Trophoblast cell (in vitro differentiated cells and primary cell): ENCODE measurements around the gene CYTL1.
A peak's percentile ranks its signal among the peaks of the same experiment; 100 is the strongest.

Experiments used
- DNase-seq, 2 donors: peaks; one replicate each; pipeline ENCODE4 v3.0.0-alpha.2; 2016
- H2AFZ ChIP-seq: 2 replicates; pipeline ENCODE4 v1.6.1; 2013; ENCODE audit warnings: low read length, moderate library complexity, mild to moderate bottlenecking; ENCODE audit not compliant: insufficient read depth, poor library complexity
- H2AK5ac ChIP-seq: 2 replicates; pipeline ENCODE4 v1.6.1; 2013; ENCODE audit warnings: mild to moderate bottlenecking, low read length
- H2BK120ac ChIP-seq: 2 replicates; pipeline ENCODE4 v1.6.1; 2013; ENCODE audit warnings: low read length, mild to moderate bottlenecking, moderate library complexity; ENCODE audit not compliant: insufficient read depth, poor library complexity
- H2BK12ac ChIP-seq: 2 replicates; pipeline ENCODE4 v1.6.1; 2013; ENCODE audit warnings: mild to moderate bottlenecking, low read length, moderate library complexity
- H2BK5ac ChIP-seq: 2 replicates; pipeline ENCODE4 v1.6.1; 2013; ENCODE audit warnings: low read length, low read depth, moderate library complexity, mild to moderate bottlenecking; ENCODE audit not compliant: poor library complexity
- H3K14ac ChIP-seq: 2 replicates; pipeline ENCODE4 v1.6.1; 2013; ENCODE audit warnings: mild to moderate bottlenecking, low read length
- H3K18ac ChIP-seq: 2 replicates; pipeline ENCODE4 v1.6.1; 2013; ENCODE audit warnings: mild to moderate bottlenecking, low read length
- H3K23ac ChIP-seq: 2 replicates; pipeline ENCODE4 v1.6.1; 2013; ENCODE audit warnings: low read length
- H3K27ac ChIP-seq: 2 replicates; pipeline ENCODE4 v1.5.1; 2013; ENCODE audit warnings: low read depth, mild to moderate bottlenecking, inconsistent platforms, low read length, moderate library complexity
- H3K27me3 ChIP-seq: 2 replicates; pipeline ENCODE4 v1.6.1; 2013; ENCODE audit warnings: inconsistent platforms, mild to moderate bottlenecking, low read length, moderate library complexity; ENCODE audit not compliant: insufficient read depth
- H3K36me3 ChIP-seq, 2 experiments: 1 replicate in 1 of 2; 2 replicates in 1 of 2; pipeline ENCODE4 v1.6.1; 2013; ENCODE audit warnings: low read length in 2 of 2, mild to moderate bottlenecking in 2 of 2, moderate library complexity in 1 of 2; ENCODE audit not compliant: insufficient read depth in 2 of 2, control insufficient read depth in 1 of 2
- H3K4ac ChIP-seq: 2 replicates; pipeline ENCODE4 v1.6.1; 2013; ENCODE audit warnings: low read depth, mild to moderate bottlenecking, low read length, moderate library complexity
- H3K4me1 ChIP-seq, 2 experiments: 1 replicate in 1 of 2; 2 replicates in 1 of 2; pipeline ENCODE4 v1.6.1; 2013; ENCODE audit warnings: low read length in 2 of 2, mild to moderate bottlenecking in 2 of 2, moderate library complexity in 1 of 2; ENCODE audit not compliant: insufficient read depth in 2 of 2, control insufficient read depth in 1 of 2
- H3K4me2 ChIP-seq: 2 replicates; pipeline ENCODE4 v1.6.1; 2013; ENCODE audit warnings: inconsistent platforms, mild to moderate bottlenecking, low read length, moderate library complexity
- H3K4me3 ChIP-seq: 2 replicates; pipeline ENCODE4 v1.5.1; 2013; ENCODE audit warnings: mild to moderate bottlenecking, low read depth, low read length, inconsistent platforms
- H3K79me1 ChIP-seq: one replicate; pipeline ENCODE4 v1.6.1; 2013; ENCODE audit warnings: low read length
- H3K79me2 ChIP-seq: 2 replicates; pipeline ENCODE4 v1.6.1; 2013; ENCODE audit warnings: low read length, mild to moderate bottlenecking; ENCODE audit not compliant: control insufficient read depth, insufficient read depth, poor library complexity
- H3K9ac ChIP-seq: 2 replicates; pipeline ENCODE4 v1.6.1; 2013; ENCODE audit warnings: mild to moderate bottlenecking, low read length
- H3K9me3 ChIP-seq: 2 replicates; pipeline ENCODE4 v1.6.1; 2013; ENCODE audit warnings: low read depth, mild to moderate bottlenecking, control low read depth, inconsistent platforms, low read length; ENCODE audit not compliant: insufficient read depth
- H4K12ac ChIP-seq: 2 replicates; pipeline ENCODE4 v1.6.1; 2013; ENCODE audit warnings: low read depth, mild to moderate bottlenecking, low read length, moderate library complexity
- H4K8ac ChIP-seq: 2 replicates; pipeline ENCODE4 v1.6.1; 2013; ENCODE audit warnings: low read depth, mild to moderate bottlenecking, low read length, moderate library complexity
- H4K91ac ChIP-seq: one replicate; pipeline ENCODE4 v1.6.1; 2013; ENCODE audit warnings: low read depth, mild to moderate bottlenecking, low read length, moderate library complexity
- WGBS: extraction: QIAGEN DNeasy Blood & Tissue Kit; methylation state at CpG from one replicate; pipeline ENCODE4 v1.1.7; 2013; ENCODE audit warnings: missing lambda C conversion rate; ENCODE audit not compliant: insufficient read length, insufficient coverage; ENCODE audit errors: extremely low coverage; 5-methylcytosine and 5-hydroxymethylcytosine counted together

CYTL1 gene

GRCh38 chr4:4992833-4993232 is 26.4 kb downstream of the CYTL1 start:
- no CpG with 5 or more reads among the region's 5 CpGs for WGBS
- peaks cover 1% of the 10 kb centered on the region for H3K79me2 ChIP-seq
- no peak overlapping the region for H2BK5ac ChIP-seq
- no peak overlapping the region for H3K14ac ChIP-seq
- H3K36me3 ChIP-seq: no peaks in the 10 kb centered on the region
- no peak overlapping the region for H2AK5ac ChIP-seq
- no peak overlapping the region for H3K4me2 ChIP-seq
- H4K12ac ChIP-seq: no peak overlapping the region
- no peak overlapping the region for H4K91ac ChIP-seq
- peaks cover 6 to 8% of the 10 kb centered on the region in 2 experiments for H3K4me1 ChIP-seq
- H2BK120ac ChIP-seq: no peak overlapping the region
- no peak overlapping the region for H3K27ac ChIP-seq
- peaks cover 5% of the 10 kb centered on the region for H3K79me1 ChIP-seq
- H4K8ac ChIP-seq: no peak overlapping the region
- no peak overlapping the region for H3K9ac ChIP-seq
- no peaks in the 10 kb centered on the region for H3K27me3 ChIP-seq
- H3K4ac ChIP-seq: no peak overlapping the region
- peaks cover 7% of the 10 kb centered on the region for H3K9me3 ChIP-seq
- H2AFZ ChIP-seq: no peak overlapping the region
- H3K23ac ChIP-seq: no peak overlapping the region
- no peak for DNase-seq
- no peak overlapping the region for H2BK12ac ChIP-seq
- H3K18ac ChIP-seq: no peak overlapping the region
- H3K4me3 ChIP-seq: no peak overlapping the region

GRCh38 chr4:4991541-4992099 is 27.6 kb downstream of the CYTL1 start:
- H3K18ac ChIP-seq: peak overlapping the region; percentile 39
- H3K27me3 ChIP-seq: no peaks in the 10 kb centered on the region
- H2AK5ac ChIP-seq: peak overlapping the region; percentile 40
- peak overlapping the region; percentile 53 for H3K14ac ChIP-seq
- H4K12ac ChIP-seq: no peak overlapping the region
- peak overlapping the region; percentile 57 for H2BK5ac ChIP-seq
- no CpG with 5 or more reads among the region's 14 CpGs for WGBS
- H2AFZ ChIP-seq: no peak overlapping the region
- peak overlapping the region; percentile 52 for H2BK120ac ChIP-seq
- no peak overlapping the region for H3K4me3 ChIP-seq
- no peak for DNase-seq
- H3K4me2 ChIP-seq: no peak overlapping the region
- no peak overlapping the region for H3K9ac ChIP-seq
- peak overlapping the region; percentile 50 for H3K4ac ChIP-seq
- H4K8ac ChIP-seq: no peak overlapping the region
- no peak overlapping the region for H3K23ac ChIP-seq
- H3K36me3 ChIP-seq: no peaks in the 10 kb centered on the region
- peaks cover 5% of the 10 kb centered on the region for H3K79me1 ChIP-seq
- H3K79me2 ChIP-seq: peaks cover 1% of the 10 kb centered on the region
- peak overlapping the region; percentile 72 for H4K91ac ChIP-seq
- H2BK12ac ChIP-seq: peak overlapping the region; percentile 46
- peak overlapping the region; percentile 80 for H3K27ac ChIP-seq
- H3K9me3 ChIP-seq: peaks cover 7% of the 10 kb centered on the region
- peaks cover 6 to 8% of the 10 kb centered on the region in 2 experiments for H3K4me1 ChIP-seq

DNA sequence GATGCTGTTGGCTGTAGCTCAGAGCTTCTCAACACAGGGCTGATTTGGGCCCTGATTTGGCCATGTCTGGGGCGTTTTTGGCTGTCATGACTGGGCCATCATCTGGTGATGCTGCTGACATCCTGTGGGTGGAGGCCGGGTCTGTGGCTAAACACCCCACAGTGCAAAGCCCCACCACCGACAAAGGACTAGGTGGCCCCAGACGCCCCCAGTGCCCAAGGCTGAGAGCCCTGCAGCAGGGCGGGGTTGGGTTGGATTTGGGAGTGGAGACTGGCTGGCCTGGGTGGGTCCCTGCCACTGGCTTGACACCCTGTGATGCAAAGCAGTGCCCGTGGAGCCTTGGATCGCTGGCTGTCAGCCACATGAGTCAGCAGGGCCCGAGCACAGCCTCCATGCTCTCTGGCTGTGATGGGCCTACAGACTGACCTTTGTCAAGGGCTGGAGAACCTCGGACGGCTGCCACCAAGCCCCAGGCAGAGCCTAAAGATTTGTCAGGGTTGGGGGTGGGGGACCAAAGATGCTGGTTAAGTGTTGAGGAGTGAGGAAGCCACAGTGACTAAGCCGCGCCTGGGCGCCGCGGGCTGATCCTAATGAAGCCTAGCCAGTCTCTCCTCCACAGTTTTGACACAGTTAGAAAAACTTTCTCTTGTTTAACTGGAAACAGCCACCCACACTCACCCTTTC is 28.3 kb downstream of the CYTL1 start:
- peak overlapping the region; percentile 16 for H2BK120ac ChIP-seq
- H3K4me3 ChIP-seq: no peak overlapping the region
- H3K18ac ChIP-seq: no peak overlapping the region
- peaks cover 7% of the 10 kb centered on the region for H3K9me3 ChIP-seq
- no peak overlapping the region for H3K4ac ChIP-seq
- peaks cover 5% of the 10 kb centered on the region for H3K79me1 ChIP-seq
- peaks cover 1% of the 10 kb centered on the region for H3K79me2 ChIP-seq
- H3K23ac ChIP-seq: no peak overlapping the region
- H2BK5ac ChIP-seq: peak overlapping the region; percentile 11
- H4K91ac ChIP-seq: no peak overlapping the region
- H3K27me3 ChIP-seq: no peaks in the 10 kb centered on the region
- WGBS: no CpG with 5 or more reads among the region's 15 CpGs
- H3K14ac ChIP-seq: no peak overlapping the region
- H4K8ac ChIP-seq: no peak overlapping the region
- no peak overlapping the region for H2AK5ac ChIP-seq
- no peaks in the 10 kb centered on the region for H3K36me3 ChIP-seq
- no peak overlapping the region for H3K4me2 ChIP-seq
- peak overlapping the region; percentile 80 for H3K27ac ChIP-seq
- H2AFZ ChIP-seq: no peak overlapping the region
- no peak overlapping the region for H4K12ac ChIP-seq
- peaks cover 6 to 8% of the 10 kb centered on the region in 2 experiments for H3K4me1 ChIP-seq
- peak overlapping the region; percentile 73 for H2BK12ac ChIP-seq
- DNase-seq: no peak
- H3K9ac ChIP-seq: no peak overlapping the region

DNA sequence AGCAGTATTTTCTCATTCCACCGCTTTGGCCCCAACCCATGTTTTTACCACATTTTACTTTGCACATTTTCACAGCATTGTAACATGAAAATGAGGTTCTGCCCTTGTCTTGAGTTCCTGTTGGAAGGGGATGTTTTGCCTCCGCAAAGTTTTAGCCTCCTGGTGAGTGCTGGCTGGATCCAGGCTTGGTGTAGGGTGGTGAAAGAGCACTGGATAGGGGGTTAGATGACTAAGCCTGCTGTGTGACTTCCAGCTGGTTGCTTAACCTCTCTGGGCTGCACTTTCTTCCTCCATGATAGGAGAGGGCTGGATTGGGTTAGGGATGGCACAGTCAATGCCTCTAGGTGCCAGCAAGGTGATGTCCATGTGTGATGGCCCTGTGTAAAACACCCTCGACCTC is 28.9 kb downstream of the CYTL1 start:
- Histone ChIP-seq H3K27ac (no peak overlapping the region), H2BK120ac (peak overlapping the region; percentile 15), H3K14ac (no peak overlapping the region), H3K4me3 (no peak overlapping the region), H3K23ac (no peak overlapping the region), H2BK12ac (peak overlapping the region; percentile 73), H3K79me1 (peaks cover 5% of the 10 kb centered on the region), H2AFZ (no peak overlapping the region), H4K91ac (peak overlapping the region; percentile 47), H3K4ac (no peak overlapping the region), H3K27me3 (no peaks in the 10 kb centered on the region), H3K4me1 (peaks cover 6 to 8% of the 10 kb centered on the region in 2 experiments), H2BK5ac (no peak overlapping the region), H3K9me3 (peaks cover 4% of the 10 kb centered on the region), H3K18ac (no peak overlapping the region), H4K8ac (no peak overlapping the region), H3K4me2 (no peak overlapping the region), H2AK5ac (no peak overlapping the region), H3K9ac (no peak overlapping the region), H4K12ac (no peak overlapping the region), H3K79me2 (peaks cover 1% of the 10 kb centered on the region), H3K36me3 (no peaks in the 10 kb centered on the region)
- no CpG with 5 or more reads among the region's 3 CpGs for WGBS
- no peak for DNase-seq
